SIG-M5 (cell line): ENCODE data around the gene MC1R.
"Not testable (repeated sequence)": the region's sequence is repeated elsewhere in the genome, so short reads cannot be mapped to it uniquely, and the experiment has no call there.

Source experiments
- DNase-seq: peaks from one replicate; lab custom pipeline; 2025; lab: John Stamatoyannopoulos, UW

Gene MC1R

GRCh38 chr16:89918453-89919347 lies at the start of gene MC1R:
Gene MC1R, plus strand, starts transcription at chr16:89918862. Its CDS starts 397 bp downstream, at chr16:89919259.
- no peak for DNase-seq

GRCh38 chr16:89869911-89870310 lies 48.8 kb upstream of the MC1R start:
- DNase-seq, result no peak

GRCh38 chr16:89870440-89870839 lies 48.2 kb upstream of the MC1R start:
- DNase-seq, result no peak

GRCh38 chr16:89871895-89872294 lies 46.8 kb upstream of the MC1R start:
- no peak for DNase-seq

GRCh38 chr16:89873109-89873971 lies 45.3 kb upstream of the MC1R start, which contains the start of gene TCF25:
Gene TCF25, plus strand, starts transcription at chr16:89873592. Its CDS starts 76 bp downstream, at chr16:89873668.
- DNase-seq, result peak; percentile 37

GRCh38 chr16:89873972-89874689 lies 44.5 kb upstream of the MC1R start:
- DNase-seq, result peak; percentile 43

GRCh38 chr16:89879123-89879522 lies 39.5 kb upstream of the MC1R start:
- not testable (repeated sequence) for DNase-seq

GRCh38 chr16:89880477-89881367 lies 37.9 kb upstream of the MC1R start:
- no peak for DNase-seq

- no peak for DNase-seq
These were observed 37.3 kb upstream of the MC1R start for GRCh38 chr16:89881368-89881730.

- no peak for DNase-seq
These were observed 35.2 kb upstream of the MC1R start for GRCh38 chr16:89883346-89884040.

GRCh38 chr16:89884041-89884421 lies 34.6 kb upstream of the MC1R start:
- no peak for DNase-seq

GRCh38 chr16:89887243-89887642 lies 31.4 kb upstream of the MC1R start:
- DNase-seq, result no peak

GRCh38 chr16:89890200-89890599 lies 28.5 kb upstream of the MC1R start:
- no peak for DNase-seq

- DNase-seq, result no peak
These were observed 27.6 kb upstream of the MC1R start for GRCh38 chr16:89890886-89891657.

- no peak for DNase-seq
These were observed 26.5 kb upstream of the MC1R start for GRCh38 chr16:89892055-89892630.

GRCh38 chr16:89892635-89893034 lies 26.0 kb upstream of the MC1R start:
- DNase-seq, result no peak

- no peak for DNase-seq
These were observed 24.8 kb upstream of the MC1R start for GRCh38 chr16:89893642-89894548.
